HG02678 (cell line): ENCODE measurements around the gene MYH15.

Experiments
- ATAC-seq: cut with Tn5 transposase; IDR thresholded peaks from one replicate; pipeline ENCODE4 v1.9.1; 2021; ENCODE audit warnings: mild to moderate bottlenecking, moderate library complexity; ENCODE audit not compliant: unreplicated experiment

MYH15 gene

GRCh38 chr3:108343491-108343890 is 166.9 kb downstream of the MYH15 start:
- no peak for ATAC-seq

DNA sequence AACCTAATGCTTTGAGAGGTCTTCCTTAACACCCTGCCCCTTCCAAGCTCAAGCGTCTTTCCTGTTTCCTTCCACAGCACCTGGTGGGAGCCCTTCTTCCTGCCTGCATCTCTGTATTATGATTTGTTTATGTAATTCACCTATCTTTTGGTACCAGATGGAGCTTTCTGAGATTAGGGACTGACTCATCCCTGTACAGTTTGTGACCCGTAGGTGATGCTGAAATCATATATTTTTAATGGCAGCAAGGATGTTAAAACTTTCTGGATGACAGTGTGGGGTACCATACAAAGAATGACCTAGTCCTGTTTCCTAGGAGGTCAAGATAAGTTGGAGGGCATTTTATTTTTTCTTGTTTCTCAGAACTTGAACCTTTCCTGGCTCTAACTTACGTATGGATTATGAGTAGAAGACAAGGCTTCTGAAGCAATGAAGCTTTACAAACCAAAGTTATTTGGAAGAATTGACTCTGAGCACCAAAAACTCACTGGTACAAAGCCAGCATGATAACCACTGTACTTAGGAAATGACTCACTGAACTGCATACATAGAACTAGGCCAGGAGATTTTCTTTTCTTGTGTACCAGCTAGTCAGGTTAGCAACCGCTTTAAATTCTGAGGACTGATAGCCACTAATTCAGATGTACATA is 167.4 kb downstream of the MYH15 start:
- ATAC-seq: peak; percentile 59

DNA sequence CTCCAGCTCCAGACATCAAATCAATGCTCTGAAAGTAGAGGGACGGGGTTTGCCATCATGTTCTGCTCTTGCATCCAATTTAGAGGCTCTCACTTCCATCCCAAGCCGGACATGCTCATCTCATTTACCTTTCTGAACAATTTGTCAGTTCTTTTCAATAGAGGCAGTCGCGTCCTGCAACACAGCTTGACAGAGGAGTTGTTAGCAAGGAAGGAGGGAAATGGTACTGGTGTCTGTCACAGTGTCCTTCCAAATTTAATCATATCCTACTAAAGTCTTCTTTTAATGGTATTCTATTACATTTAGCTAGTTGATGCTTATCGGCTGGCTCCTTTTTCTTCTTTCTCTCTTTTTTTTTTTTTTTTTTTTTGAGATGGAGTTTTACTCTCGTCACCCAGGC is 168.5 kb downstream of the MYH15 start:
- no peak for ATAC-seq

GRCh38 chr3:108338901-108339545 is 171.4 kb downstream of the MYH15 start:
- peak; percentile 50 for ATAC-seq

- no peak for ATAC-seq
These were observed 175.7 kb downstream of the MYH15 start for GRCh38 chr3:108334701-108335100.

GRCh38 chr3:108333961-108334360 is 176.4 kb downstream of the MYH15 start:
- ATAC-seq: no peak

DNA sequence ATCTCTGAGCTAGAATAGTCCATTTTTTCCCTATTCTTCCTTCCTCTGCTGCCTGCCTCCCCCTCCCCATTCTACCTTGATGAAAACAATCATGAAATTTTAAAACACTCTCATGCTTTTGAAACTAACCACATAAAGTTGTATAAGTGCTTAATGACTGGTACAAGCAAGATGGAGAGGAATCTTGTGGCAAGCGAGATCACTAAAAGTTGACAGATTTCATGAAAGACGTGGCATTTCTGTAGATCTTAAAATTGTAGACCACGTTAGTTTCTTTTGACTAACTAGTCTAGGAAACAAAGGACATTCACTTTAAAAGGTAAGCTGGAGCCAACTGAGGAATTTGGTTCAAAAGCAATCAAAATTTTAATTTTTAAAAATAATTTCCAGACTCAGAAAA is 178.6 kb downstream of the MYH15 start:
- no peak for ATAC-seq
